Bronchial epithelial cell (primary cell): ENCODE measurements around the gene MYPN. TPM values are rescaled to one million over a fixed set of nuclear protein-coding genes. Genes with fewer than 3 reads are reported as not detected.

Experiments used
- DNase-seq: peaks from one replicate; pipeline ENCODE4 v3.0.0-alpha.2; 2010; ENCODE audit warnings: low read depth
- FAIRE-seq: peaks from 2 replicates; lab custom pipeline; 2011; peaks lifted over from hg19 to GRCh38; lab: Jason Lieb, UNC
- H3K27me3 ChIP-seq: 2 replicates; pipeline ENCODE4 v1.5.1; 2011; ENCODE audit warnings: low read length; ENCODE audit not compliant: control insufficient read depth, insufficient read depth
- H3K36me3 ChIP-seq: 2 replicates; pipeline ENCODE4 v1.5.1; 2011; ENCODE audit warnings: low read length; ENCODE audit not compliant: control insufficient read depth, insufficient read depth
- H3K4me3 ChIP-seq: 2 replicates; pipeline ENCODE4 v1.5.1; 2011; ENCODE audit warnings: mild to moderate bottlenecking, low read depth, low read length, control low read depth
- total RNA-seq: library from RNA; depleted of rRNA; stranded (reverse); fragments of >200 nt; gene quantifications from 2 replicates; pipeline ENCODE4 v1.2.1, GENCODE V29; 2014
- TF ChIP-seq, protein P1 (sequence below): IDR thresholded peaks from 2 replicates; pipeline ENCODE4 v1.5.1; 2011; ENCODE audit warnings: mild to moderate bottlenecking, moderate library complexity, low read length, control low read depth, inconsistent platforms; ENCODE audit not compliant: insufficient read depth, severe bottlenecking

The MYPN gene
- total RNA-seq, 1 donor from 2014 or later = not detected

DNA sequence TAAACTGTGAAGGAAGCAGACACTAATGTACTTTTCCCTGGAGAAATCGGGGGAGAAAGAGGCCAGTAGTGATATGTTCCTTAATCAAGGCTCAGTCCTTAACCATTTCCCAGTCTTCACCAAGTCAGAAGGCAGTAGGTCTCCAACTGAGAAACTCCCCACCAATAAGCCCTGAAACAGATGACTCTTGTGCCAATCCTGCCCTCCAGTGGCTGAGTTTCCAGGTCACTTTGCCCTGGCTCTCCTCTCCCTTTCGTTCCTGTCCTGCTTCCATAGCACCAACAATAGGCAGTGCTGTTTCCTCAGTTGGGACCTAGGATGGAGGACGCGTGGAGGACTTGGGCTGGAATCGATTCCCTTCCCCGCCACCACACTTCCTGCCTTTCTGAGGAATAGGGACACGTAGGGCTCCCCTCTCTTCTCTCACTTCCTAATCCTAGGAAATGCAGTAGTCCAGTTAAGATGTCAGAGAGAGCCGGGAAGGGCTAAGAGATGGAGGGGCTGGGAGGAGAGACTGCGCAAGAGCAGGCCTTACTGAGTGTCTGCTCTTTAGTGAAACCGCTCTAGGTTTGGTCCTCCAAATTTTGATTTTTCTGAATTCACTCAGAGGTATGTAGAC, 99.2 kb downstream of the MYPN start:
- FAIRE-seq (no peak), DNase-seq (peak; percentile 66)
- TF ChIP-seq, protein P1, sequence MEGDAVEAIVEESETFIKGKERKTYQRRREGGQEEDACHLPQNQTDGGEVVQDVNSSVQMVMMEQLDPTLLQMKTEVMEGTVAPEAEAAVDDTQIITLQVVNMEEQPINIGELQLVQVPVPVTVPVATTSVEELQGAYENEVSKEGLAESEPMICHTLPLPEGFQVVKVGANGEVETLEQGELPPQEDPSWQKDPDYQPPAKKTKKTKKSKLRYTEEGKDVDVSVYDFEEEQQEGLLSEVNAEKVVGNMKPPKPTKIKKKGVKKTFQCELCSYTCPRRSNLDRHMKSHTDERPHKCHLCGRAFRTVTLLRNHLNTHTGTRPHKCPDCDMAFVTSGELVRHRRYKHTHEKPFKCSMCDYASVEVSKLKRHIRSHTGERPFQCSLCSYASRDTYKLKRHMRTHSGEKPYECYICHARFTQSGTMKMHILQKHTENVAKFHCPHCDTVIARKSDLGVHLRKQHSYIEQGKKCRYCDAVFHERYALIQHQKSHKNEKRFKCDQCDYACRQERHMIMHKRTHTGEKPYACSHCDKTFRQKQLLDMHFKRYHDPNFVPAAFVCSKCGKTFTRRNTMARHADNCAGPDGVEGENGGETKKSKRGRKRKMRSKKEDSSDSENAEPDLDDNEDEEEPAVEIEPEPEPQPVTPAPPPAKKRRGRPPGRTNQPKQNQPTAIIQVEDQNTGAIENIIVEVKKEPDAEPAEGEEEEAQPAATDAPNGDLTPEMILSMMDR = peak; percentile 75
- Histone ChIP-seq H3K27me3 (no peaks in the 10 kb centered on the region), H3K36me3 (no peaks in the 10 kb centered on the region), H3K4me3 (no peak overlapping the region)

DNA sequence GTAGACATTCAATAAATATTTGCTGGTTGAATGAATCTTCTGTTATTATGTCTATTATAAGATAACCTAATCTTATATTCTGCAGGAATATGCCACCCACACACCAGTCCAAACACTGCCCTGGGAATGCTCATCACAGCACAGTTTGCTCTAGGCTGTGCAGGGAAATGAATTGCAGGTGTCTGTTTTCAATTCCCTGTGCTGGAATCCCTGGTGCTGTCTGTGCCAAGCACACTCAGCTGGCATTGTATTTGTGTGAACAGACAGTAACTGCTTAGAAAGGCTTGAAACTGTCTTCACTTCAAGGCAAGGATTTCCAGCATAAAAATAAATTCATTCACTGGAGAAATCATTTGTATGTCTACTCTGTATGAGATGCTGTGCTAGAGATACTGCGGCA, 102.4 kb downstream of the MYPN start:
- DNase-seq (no peak), FAIRE-seq (no peak)
- H3K36me3 ChIP-seq = no peaks in the 10 kb centered on the region
- H3K27me3 ChIP-seq = no peaks in the 10 kb centered on the region
- TF ChIP-seq, protein P1 = no peak
- no peak overlapping the region for H3K4me3 ChIP-seq

DNA sequence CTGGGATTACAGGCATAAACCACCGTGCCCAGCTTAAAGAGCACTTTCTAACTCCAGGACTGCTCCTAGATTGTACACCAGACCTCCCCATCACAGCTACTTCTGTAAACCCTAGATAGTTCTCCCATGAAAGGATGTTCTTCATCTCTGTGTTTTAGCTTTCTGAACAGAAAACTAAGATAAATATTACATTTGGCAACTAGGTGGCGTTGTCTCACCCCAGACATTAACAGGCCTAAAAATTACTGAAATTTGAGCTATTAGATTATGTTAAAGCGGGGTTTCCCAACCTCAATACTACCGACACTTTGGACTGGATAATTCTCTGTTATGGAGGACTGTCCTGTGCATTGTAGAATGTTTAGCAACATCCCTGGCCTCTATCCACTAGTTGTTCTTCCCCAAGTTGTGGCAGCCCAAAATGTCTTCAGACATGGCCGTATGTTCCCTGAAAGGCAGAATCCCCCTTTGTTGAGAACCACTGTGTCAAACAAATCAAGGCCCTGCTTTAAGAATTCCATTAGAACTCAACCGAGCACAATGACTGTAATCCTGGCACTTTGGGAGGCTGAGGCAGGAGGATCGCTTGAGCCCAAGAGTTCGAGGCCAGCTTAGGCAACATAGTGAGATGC, 103.5 kb downstream of the MYPN start:
- Histone ChIP-seq H3K27me3 (no peaks in the 10 kb centered on the region), H3K36me3 (no peaks in the 10 kb centered on the region), H3K4me3 (no peak overlapping the region)
- DNase-seq = peak; percentile 35
- no peak for FAIRE-seq
- TF ChIP-seq, protein P1 = peak; percentile 40

DNA sequence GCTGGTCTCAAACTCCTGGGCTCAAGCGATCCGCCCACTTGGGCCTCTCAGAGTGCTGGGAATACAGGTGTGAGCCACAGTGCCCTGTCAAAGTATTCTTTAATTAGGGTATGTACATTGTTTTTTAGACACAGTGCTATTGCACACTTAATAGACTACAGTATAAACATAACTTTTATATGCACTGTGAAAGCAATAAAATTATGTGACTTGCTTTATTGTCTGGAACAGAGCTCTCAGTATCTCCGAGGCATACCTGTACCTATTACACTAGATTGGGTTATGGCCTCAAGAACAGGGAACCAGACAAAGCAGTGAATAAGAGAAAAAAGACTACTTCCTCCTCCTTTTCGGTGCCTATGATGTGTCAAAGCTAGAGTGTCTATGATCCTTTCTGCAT, 109.5 kb downstream of the MYPN start:
- TF ChIP-seq, protein P1 = no peak
- DNase-seq (no peak), FAIRE-seq (no peak)

DNA sequence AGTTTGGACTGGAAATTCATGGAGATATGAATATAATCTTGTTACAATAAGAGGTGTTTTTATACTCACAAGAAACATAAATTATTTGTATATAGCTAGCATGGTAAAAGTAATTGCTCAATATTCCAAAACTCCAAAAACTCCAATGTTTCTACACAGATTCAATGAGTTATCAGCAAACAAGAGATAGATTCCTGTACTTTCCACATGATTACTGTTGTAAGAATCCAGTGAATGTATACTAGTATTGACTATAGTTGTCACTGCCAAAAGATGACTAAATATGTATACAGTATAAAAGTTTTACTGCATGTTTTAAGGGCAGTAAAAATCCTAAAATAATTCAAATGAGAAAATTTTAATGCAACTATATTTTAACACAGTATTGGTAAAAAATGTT, 111.9 kb downstream of the MYPN start:
- Histone ChIP-seq H3K27me3 (no peaks in the 10 kb centered on the region), H3K36me3 (no peaks in the 10 kb centered on the region), H3K4me3 (no peak overlapping the region)
- DNase-seq = no peak
- TF ChIP-seq, protein P1 = no peak
- FAIRE-seq = no peak

More for the DNA sequence above, 109.5 kb downstream of the MYPN start:
- Histone ChIP-seq H3K27me3 (no peaks in the 10 kb centered on the region), H3K4me3 (no peak overlapping the region), H3K36me3 (no peaks in the 10 kb centered on the region)
